ENCODE measurements around the gene TTC7B.

Gene TTC7B

DNA sequence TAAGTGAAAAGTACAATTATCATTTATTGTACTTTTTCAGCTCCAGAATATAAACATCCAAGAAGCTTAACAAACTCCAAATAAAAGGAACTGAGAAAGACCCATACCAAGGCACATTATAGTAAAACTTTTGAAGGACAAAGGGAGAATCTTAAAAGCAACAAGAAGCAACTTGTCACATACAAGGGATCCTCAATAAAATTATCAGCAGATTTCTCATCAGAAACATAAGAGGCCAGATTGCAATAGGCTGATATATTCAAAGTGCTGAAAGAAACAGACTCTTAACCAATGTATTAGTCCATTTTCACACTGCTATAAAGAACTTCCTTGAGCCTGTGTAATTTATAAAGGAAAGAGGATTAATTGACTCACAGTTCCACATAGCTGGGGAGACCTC lies 48.3 kb downstream of the TTC7B start:
- no peak for DNase-seq

DNA sequence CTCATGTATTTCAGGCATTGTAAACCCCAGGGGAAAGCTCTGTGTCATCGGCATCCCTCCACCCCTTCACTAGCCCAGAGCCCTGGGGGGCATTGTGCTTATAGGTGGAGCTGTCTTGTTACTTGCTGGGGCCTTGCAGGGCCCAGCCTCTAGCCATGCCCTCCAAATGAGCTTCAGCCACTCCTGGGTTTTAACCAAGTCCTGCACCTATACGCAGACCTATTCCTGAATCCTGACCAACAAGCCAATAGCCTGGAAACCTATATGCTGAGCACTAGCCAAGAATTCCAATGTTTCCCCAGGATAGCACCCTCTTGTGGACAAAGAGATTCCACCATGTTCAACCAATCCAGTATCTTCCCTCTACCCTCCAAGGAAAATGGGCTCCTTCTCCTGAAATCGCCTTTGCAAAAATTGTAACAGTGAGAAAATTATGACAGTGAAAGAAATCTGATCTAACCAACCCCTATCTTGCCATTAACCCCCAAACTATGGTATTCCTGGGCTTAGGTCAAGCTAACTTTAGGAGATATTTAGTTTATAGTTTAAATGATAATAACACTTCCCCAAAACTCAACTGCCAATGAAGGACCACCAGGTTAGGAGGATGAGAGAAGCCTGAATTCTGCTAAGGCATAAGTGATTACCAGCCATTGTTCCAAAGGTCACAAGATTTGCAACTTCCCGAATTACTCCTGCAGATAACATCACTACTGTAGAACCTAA lies 55.5 kb downstream of the TTC7B start:
- no peak for DNase-seq

DNA sequence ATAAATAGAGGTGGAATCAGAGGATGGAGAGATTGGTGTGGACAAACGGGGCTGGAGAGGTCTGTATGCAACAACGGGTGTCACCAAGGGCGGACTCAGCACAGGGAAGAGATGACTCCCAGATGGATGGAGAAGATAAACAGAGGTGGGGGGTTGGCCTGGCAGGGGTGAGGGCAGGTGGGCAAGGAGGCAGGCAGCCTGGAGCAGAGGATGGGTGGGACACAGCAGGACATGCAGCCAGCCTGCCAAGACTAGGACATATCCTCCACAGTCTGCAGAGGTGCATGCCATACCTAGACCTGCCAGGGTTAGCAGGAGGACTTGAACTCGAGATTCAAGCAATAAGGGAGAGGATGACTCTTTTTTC lies 56.2 kb downstream of the TTC7B start:
- no peak for DNase-seq

DNA sequence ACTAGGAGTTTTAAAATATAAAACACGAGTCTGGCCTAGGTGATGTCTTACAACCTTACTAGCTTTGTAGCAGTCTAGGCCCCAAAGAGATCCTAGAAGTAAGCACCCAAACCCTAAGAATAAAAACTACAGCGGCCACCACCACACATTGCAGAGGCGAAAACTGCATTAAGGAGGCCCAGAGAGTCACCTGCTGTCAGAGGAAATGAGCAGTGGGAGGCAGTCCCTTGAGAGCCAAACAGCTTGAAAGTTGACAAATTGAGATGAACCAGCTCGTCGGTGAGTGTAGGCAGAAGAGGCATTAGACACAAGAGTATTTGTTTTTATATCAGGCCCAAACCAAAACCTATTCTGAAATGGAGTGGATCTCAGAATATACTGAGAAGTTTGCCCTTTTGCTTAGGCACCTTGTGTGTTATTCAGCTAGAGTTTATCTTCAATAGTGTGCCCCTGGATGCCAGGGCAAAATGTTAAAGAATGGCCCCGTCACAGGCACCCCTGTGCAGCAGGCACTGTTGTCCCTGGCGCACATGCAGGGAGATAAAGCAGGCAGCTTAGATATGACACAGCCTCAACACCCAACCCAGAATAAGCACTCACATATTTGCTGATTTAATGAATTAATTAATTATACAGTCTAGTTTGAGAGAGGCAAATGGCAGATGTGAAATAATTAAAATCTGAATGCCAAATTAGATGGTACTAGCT lies 56.7 kb downstream of the TTC7B start:
- DNase-seq: no peak

DNA sequence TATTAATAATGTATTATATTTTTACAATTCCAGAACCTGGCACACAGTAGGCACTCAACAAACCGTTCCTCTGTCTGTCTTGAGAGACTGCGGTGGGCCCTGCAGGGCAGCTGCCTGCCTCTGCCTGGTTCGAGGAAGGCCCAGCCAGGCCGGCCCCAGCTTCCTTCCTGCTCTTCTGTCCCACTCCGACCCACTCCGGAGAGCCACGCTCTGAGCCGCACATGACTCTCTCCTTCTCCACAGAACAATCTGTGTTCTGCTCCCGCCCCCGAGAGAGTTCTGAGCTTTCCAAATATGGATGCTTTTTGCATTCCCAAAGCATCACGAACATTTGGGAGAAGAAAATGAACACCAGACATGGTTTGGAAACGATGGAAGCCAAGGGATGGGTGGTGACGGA lies 57.3 kb downstream of the TTC7B start:
- DNase-seq: peak; percentile 10

DNA sequence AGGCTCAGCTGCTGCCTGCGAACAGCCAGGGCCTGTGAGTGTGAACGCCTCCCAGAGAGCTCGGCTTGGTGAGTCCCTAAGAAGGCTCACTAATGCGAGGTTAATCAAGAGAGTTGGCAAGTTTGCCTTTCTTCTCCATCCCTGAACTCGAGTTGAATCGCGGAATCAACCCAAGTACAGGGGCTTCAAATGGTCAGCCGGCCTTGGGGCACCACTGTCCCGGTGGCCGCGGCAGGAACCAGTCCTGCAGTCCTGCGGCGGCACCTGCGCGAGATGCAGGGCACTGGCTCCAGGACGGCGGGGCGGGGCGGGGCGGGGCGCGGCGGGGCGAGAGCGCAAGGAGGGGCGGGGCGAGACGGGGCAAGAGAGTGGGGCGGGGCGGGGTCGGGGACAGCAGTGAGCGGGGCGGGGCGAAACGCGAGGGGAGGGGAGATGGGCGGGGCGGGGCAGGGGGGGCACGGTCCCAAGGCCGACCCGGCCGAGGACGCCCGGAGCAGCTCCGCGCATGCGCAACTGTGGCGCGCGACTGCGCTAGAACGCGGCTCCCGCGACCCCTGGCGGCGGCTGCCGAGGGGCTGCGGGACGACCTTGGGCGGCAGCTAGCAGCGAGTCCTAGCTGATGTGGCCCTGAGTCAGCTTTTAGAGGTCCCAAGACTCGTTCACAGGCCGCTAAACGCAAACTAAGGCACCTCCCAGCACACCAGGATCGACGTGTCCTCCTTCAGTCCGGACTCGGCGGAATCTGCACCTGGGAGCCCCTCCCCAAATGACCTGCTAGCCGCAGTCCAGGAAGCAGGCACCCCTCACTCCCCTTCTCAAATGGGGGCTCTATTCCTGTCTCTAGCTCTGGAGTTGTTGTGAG lies 58.0 kb downstream of the TTC7B start:
- peak; percentile 95 for DNase-seq

DNA sequence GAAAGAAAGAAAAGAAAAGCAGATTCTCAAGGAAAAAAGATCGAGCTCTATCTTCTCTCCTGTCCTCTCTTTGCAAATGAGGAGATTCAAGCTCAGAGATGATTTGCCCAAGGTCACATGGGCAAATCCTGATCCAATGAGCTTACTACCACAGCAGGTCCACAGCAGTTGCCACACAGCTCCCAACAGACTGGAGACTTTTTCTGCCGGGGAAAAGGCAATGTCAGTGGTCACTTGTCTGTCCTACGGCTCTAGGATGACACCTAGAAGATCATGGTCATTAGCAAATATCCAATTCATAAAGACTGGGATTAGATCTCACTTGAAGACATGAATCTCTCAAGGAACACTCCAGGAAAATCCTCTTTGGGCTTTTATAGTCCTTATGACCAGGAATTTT lies 58.8 kb downstream of the TTC7B start:
- no peak for DNase-seq

DNA sequence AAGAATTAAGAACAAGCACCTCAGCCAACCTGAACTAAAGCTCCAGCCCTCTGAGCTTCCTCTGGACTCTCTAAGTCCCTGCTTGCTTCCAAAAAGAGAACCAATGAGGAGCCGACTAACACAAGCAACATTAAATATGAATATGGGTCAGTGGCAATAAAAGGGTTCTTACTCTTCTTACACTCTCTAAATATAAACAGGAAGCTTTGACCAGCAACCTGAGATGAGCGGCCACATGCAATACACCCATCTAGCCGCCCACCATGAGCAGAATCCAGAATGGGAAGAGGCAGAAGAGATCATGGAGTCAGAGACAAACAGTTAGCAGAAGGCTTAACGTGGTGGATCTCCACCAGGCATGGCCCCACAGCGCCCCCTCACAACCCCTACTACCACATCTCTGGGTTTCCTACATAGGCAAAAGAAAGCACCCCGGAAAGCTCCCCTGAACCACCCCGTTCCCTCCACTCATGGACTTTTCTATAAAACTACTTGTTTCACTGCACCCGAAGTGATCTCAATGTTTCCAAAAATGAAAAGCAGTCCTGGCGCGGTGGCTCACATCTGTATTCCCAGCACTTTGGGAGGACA lies 59.4 kb downstream of the TTC7B start:
- DNase-seq: no peak

DNA sequence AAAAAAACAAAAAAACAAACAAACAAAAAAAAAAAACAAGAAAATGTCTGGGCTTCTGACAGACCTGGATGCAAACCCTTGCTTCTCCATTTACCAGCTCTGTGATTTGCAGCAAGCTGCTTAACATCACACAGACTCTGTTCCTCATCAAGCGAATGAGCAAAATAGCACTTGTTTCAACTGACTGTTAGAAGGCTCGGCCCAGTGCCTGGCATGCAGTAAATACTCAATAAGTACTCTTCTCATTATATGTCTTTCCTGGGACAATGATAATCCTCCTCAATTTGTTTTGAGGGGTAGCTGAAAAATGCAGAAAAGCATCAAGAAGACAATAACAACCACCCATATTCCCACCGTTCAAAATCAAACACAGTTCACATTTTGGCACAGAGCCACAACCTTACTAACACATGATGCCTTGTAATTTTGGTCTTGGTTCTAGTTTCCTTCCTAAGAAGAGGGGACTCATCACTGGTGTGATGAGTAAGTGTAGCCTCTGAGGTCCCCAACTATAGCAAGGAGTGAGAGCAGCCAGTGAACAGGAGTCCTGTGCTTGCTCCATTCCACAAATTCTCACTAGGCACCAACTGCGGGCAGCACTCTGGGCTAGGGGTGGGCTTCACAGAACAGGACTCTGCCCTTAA lies 60.4 kb downstream of the TTC7B start:
- no peak for DNase-seq

DNA sequence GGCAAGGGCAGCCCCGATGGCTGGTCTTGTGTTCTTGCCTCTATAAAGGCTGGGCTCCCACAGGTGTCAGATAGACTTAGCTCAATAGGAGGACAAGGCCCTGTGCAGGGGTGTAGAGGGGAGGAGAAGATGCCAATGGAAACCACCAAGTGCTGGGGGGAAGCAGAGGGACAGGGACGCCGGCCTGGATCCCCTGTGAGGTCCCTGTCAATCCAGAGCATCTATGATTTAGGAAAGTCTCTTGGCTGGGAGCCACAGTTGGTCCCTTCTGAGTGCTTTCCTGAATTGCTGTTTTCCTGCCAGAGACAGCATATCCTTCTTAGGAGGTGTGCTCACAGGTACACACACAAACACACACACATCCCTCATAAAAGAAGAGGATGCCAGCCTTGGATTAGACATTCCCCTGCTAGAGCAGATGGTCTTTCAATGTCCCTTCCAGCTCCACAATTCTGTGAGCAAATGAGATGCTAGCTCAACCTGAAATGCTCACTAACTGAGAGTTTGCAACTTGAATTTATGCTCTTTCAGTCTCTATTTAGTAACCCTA lies 62.7 kb downstream of the TTC7B start:
- no peak for DNase-seq

DNA sequence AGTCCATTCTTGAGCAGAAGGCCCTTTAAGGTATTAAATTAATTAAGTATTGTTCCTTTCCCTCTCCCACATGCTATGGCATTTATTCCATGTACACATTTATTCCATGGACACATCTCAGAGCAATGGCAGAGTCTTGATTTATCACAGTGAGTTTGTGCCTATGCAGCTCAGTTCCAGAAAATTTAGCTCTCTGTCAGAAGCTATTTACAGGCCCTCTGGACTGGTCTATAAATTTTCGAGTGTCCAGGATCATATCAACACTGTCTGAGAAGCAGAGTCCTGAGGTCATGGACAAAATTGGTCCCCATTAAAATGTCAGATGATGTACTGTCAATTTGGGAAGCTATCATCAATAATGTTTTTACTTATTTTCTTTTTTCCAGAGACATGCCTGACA lies 65.5 kb downstream of the TTC7B start:
- no peak for DNase-seq

DNA sequence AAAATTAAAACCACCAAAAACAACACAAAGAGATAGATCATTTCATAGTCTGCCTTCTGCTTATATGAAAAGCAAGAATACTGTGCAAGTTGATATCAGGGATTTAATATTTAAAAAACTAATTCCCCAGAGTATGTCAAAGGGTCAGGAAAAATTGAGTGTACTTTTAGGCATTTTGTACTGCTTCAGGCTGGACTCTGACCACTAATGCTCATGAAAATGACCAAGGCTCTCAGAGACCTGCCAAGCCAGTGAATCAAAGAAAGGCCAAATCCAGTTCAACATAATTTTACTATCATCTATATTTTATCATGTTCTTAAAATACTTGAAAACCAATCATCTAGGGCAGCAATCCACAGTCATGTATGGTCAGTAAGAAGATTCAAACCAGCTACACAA lies 66.0 kb downstream of the TTC7B start:
- DNase-seq: no peak

DNA sequence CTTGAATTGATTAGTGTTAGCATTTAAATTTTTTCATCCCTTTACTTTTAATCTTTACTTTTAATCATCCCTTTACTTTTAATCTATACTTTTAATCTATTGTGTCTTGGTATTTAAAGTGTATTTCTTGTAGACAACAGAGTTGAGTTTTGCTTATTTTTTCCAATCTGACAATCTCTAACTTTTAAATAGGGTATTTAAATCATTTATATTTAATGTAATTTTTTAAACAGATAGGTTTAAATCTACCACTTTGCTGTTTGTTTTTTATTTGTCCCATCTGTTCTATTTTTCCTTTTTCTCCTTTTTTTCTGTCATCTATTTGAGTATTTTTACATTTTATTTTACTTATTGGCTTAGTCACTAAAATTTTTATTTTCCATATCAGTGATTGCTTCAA lies 68.3 kb downstream of the TTC7B start:
- DNase-seq: no peak

DNA sequence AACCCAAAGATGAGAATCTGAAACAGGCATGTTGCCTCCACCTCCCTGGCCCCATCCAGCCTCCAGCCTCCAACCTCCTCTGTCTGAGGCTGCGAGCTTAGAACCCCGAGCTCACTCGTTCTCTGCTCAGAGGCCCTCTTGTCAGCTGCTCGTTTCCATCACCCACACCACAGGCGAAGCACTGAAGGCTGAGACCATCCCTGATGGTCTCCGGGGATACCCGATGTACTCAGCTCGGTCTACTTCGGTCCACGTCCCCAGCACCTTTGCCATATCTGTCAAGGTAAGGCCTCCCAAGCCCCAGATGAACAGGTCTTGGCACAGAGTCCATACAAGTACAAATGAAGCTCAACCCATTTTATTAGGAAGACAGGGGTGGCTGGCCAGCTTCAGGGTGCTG lies 72.4 kb downstream of the TTC7B start:
- no peak for DNase-seq

DNA sequence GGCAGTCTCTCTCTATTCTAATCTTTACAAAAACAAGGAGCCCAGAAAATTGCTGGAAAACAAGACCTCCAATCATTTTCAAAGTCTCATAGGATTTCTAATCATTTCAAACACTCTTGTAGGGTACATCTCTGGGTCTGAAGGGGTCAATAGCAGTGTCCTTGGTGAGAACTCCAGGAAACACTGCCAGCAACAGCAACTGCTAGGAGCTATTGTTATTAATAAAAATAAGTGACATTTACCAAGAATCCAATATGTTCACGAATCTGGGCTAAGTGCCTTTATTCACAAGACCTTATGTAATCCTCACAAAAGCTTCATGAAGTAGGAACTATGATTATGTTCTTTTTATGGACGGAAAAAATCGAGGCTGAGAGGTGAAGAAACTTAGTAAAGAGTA lies 72.8 kb downstream of the TTC7B start:
- no peak for DNase-seq

DNA sequence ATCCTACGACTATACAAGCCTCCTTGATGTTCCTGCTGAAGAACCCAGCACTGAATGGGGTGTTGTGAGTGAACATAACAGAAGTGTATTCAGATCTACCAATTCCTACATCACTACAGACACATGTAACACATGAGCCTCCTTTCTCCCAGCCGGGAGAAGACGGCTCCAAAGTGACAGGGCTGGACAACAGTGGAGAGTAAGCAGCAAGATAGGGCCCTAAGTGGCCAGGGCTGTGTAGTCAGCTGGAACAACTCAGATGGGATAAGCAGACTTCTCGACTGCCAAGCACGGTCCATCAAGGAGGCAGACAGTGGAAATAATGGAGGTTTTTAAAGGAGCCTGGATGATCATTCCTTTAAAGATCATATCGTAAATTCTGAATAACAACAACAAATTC lies 73.5 kb downstream of the TTC7B start:
- DNase-seq: no peak

DNA sequence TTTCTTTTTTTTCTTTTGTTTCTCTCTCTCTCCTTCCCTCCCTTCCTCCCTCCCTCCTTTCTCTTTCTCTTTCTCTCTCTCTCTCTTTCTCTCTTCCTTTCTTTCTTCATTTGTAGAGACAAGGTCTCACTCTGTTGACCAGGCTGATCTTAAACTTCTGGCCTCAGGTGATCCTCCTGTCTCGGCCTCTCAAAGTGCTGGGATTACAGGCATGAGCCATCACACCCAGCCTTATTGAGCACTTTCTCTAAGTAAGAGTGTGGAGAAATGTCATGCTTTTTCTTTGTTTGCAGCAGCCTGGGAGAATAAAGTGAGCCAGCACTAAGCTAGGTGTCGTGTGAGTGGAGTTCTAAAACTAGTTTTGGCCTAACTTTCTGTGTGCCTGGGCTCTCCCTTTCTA lies 74.0 kb downstream of the TTC7B start:
- DNase-seq: no peak

DNA sequence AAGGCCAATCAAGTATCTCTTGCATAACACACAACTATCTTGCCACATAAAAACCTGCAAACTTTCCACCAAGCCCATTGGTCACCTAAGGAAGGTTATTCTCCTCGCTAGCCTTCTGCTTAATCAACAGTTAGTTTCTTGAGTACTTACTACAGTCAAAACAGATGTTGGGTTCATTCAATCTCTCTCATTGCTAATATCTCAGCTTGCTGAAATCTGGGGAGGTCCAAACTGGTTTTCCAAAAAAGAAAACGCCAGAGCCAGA lies 74.6 kb downstream of the TTC7B start:
- no peak for DNase-seq

DNA sequence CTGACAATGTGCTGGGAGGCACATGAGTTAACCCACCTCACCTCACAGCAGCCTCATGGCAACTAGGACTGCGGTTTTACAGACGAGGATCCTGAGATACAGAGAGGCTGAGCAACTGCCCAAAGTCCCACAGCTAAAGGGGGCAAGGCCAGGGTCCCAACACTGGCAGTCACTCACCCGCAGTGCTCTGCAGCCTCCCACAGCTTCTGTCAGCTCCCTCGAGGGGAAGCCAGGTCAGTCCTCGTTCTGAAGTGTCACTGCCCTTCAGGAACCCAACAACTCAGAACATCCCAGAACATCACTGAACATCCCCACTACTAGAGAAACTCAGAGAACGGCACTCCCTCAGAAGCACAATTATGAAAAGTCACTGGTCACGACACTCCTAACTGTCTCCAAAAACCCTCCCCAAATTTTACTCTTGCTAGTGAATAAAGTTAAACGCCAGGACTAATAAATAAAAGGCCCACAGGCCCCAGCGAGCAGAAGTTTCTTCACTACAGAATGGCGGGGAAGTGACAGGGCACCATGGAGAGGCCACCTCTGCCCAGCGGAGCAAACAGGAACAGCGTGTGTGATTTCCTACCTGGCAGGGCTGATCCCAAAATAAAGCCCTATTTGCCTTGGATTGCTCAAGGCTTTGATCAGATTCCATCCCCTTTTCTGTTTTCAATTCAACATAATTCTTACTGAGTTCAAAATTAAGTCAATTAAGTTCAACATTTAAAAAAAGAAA lies 75.1 kb downstream of the TTC7B start:
- no peak for DNase-seq

DNA sequence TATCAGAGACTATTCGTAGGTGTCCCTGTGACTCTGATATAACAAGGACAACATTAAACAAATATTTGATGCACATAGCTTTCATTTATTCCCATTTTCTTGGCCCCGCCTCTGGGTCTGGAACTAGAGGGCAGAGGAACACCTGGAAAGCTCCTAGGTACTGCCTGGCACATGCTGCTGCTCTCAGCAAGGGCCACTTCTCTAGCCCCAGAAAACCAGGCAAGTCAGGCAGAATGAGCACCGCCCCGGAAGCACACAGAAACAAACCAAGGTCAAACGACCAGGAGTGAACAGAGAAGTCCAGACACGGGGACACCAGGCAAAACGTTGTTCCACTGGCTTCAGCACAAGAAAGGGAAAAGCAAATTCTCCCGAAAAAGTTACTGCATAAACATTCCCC lies 76.1 kb downstream of the TTC7B start:
- no peak for DNase-seq

DNA sequence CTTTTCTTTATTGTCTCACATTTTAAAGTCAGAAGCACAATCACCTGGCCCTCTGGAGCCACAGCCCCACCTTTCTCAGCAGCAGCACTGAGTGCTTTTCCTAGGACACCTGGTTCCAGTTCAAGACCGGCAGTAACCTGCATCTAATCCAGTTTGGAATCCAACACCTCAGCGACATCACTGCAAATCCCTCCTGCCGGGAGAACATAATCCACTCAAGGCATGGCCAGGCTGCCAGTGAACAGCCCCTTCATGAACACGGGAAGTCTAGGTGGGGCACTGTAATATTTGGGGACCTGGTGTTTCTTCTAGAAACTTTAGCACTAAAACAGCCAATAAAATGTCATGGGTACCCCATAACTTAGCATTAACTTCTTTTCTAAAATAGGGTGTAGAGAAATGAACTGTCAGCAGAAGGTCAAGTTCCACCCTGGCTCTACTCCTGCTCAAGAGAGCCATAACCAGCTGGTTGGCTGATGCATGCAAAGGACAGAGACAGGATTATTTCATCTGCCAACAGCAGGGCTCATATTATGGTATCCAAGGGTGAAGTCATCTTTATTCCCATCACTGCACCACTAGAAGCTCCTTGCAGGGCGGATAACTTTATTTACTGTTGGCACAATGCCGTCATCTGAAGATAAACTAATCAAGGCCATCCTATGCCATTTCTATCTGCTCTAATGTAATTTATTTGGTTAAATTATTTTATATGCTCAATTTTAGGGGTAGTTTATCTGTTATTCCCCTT lies 76.7 kb downstream of the TTC7B start:
- DNase-seq: no peak

Measured in activated CD4-positive, alpha-beta T cell treated with anti-CD3 and anti-CD28 coated beads, Interleukin-2, Interleukin-6, amounts not matched to agents 100 ng/mL and 50 ng/mL, durations not matched to agents 16 hours and 8 hours (primary cell).